BE2C (cell line): Measurements from ENCODE around the gene RAD52.

Source experiments
- DNase-seq: peaks from one replicate; pipeline ENCODE4 v3.0.0-alpha.2; 2020
- H3K27me3 ChIP-seq: fragments of 250-450 bp; sonication (Bioruptor Pico); 2 replicates; pipeline ENCODE4 v1.5.1; 2020; ENCODE audit warnings: mild to moderate bottlenecking
- H3K36me3 ChIP-seq: fragments of 250-450 bp; sonication (Bioruptor Pico); 2 replicates; pipeline ENCODE4 v1.5.1; 2020; ENCODE audit warnings: mild to moderate bottlenecking
- H3K4me1 ChIP-seq: fragments of 250-450 bp; sonication (Bioruptor Pico); 2 replicates; pipeline ENCODE4 v1.5.1; 2020
- H3K4me3 ChIP-seq: 2 replicates; pipeline ENCODE4 v1.5.1; 2011; ENCODE audit warnings: low read depth, low read length
- H3K9me3 ChIP-seq: fragments of 250-450 bp; sonication (Bioruptor Pico); 2 replicates; pipeline ENCODE4 v1.5.1; 2020
- CTCF ChIP-seq: IDR thresholded peaks from 2 replicates; pipeline ENCODE4 v1.5.1; 2012; ENCODE audit warnings: mild to moderate bottlenecking, low read depth, low read length

RAD52 gene

GRCh38 chr12:958588-959123 is 9.2 kb upstream of the RAD52 start:
- DNase-seq: no peak
- H3K4me3 ChIP-seq: no peak overlapping the region
- no peak for TF ChIP-seq CTCF
- H3K9me3 ChIP-seq: no peaks in the 10 kb centered on the region
- H3K36me3 ChIP-seq: no peaks in the 10 kb centered on the region
- H3K27me3 ChIP-seq: no peaks in the 10 kb centered on the region
- no peaks in the 10 kb centered on the region for H3K4me1 ChIP-seq

- no peak for DNase-seq
- Histone ChIP-seq H3K4me1 (no peaks in the 10 kb centered on the region), H3K9me3 (no peaks in the 10 kb centered on the region), H3K36me3 (no peaks in the 10 kb centered on the region), H3K27me3 (no peaks in the 10 kb centered on the region), H3K4me3 (no peak overlapping the region)
- no peak for TF ChIP-seq CTCF
These were observed 6.4 kb upstream of the RAD52 start for GRCh38 chr12:955939-956338.

GRCh38 chr12:954741-955140 is 5.2 kb upstream of the RAD52 start:
- no peaks in the 10 kb centered on the region for H3K27me3 ChIP-seq
- H3K4me1 ChIP-seq: no peaks in the 10 kb centered on the region
- no peak for TF ChIP-seq CTCF
- no peak overlapping the region for H3K4me3 ChIP-seq
- H3K36me3 ChIP-seq: no peaks in the 10 kb centered on the region
- no peaks in the 10 kb centered on the region for H3K9me3 ChIP-seq
- DNase-seq: no peak

- H3K36me3 ChIP-seq: no peaks in the 10 kb centered on the region
- H3K9me3 ChIP-seq: no peaks in the 10 kb centered on the region
- H3K4me1 ChIP-seq: no peaks in the 10 kb centered on the region
- no peaks in the 10 kb centered on the region for H3K27me3 ChIP-seq
- DNase-seq: no peak
- TF ChIP-seq CTCF: no peak
- H3K4me3 ChIP-seq: no peak overlapping the region
These were observed 4.3 kb upstream of the RAD52 start for GRCh38 chr12:953776-954175.

GRCh38 chr12:951176-951575 is 1.7 kb upstream of the RAD52 start:
- DNase-seq: no peak
- Histone ChIP-seq H3K36me3 (no peaks in the 10 kb centered on the region), H3K4me3 (no peak overlapping the region), H3K9me3 (no peaks in the 10 kb centered on the region), H3K27me3 (no peaks in the 10 kb centered on the region), H3K4me1 (peaks cover 2% of the 10 kb centered on the region; the same call in 1 of the 2 replicates)
- no peak for TF ChIP-seq CTCF

- DNase-seq: no peak
- no peak for TF ChIP-seq CTCF
- peaks cover 2% of the 10 kb centered on the region; the same call in 1 of the 2 replicates for H3K4me1 ChIP-seq
- no peaks in the 10 kb centered on the region for H3K9me3 ChIP-seq
- H3K27me3 ChIP-seq: no peaks in the 10 kb centered on the region
- peak overlapping the region; percentile 92 for H3K4me3 ChIP-seq
- H3K36me3 ChIP-seq: no peaks in the 10 kb centered on the region
These were observed 1.3 kb downstream of the RAD52 start for GRCh38 chr12:948238-948637.
